A673 (cell line): ENCODE measurements around the gene NNMT.

Source experiments
- CTCF ChIP-seq: fragments of 300-800, 200-600 bp; sonication (generic); conservative IDR thresholded peaks from 2 replicates; pipeline ENCODE4 v1.5.1; 2017; ENCODE audit warnings: low read depth, mild to moderate bottlenecking, antibody characterized with exemption, low read length, moderate library complexity, mixed read lengths
- EZH2 ChIP-seq: fragments of 200-600 bp; sonication (generic); IDR thresholded peaks from 2 replicates; pipeline ENCODE4 v1.6.1; 2017; ENCODE audit warnings: borderline replicate concordance, low read depth, mild to moderate bottlenecking, mixed read lengths, antibody characterized with exemption, low read length; ENCODE audit not compliant: poor library complexity, severe bottlenecking

- TF ChIP-seq CTCF (no peak), EZH2 (no peak)
These were observed 57.9 kb downstream of the NNMT start for GRCh38 chr11:114354076-114354475.
